DND-41 (cell line): ENCODE results near the gene ITGB2.

Experiments used
- ATAC-seq: fragments of 200-7000 bp; cut with Tn5 transposase; 3 replicates; pipeline ENCODE4 v1.9.1; 2021; ENCODE audit warnings: low read depth; ENCODE audit not compliant: insufficient read depth
- DNase-seq: peaks from one replicate; pipeline ENCODE4 v3.0.0-alpha.2; 2020
- H2AFZ ChIP-seq: 2 replicates; pipeline ENCODE4 v1.6.0; 2012; ENCODE audit warnings: low read depth, low read length
- H3K27ac ChIP-seq: 2 replicates; pipeline ENCODE4 v1.5.1; 2012; ENCODE audit warnings: low read length, inconsistent platforms
- H3K27me3 ChIP-seq: fragments of 200-600 bp; sonication (generic); 2 replicates; pipeline ENCODE4 v1.6.0; 2012; ENCODE audit warnings: low read length, mild to moderate bottlenecking, inconsistent platforms; ENCODE audit not compliant: insufficient read depth, poor library complexity
- H3K36me3 ChIP-seq: 2 replicates; pipeline ENCODE4 v1.5.1; 2012; ENCODE audit warnings: low read length, inconsistent platforms; ENCODE audit not compliant: insufficient read depth
- H3K4me1 ChIP-seq: 2 replicates; pipeline ENCODE4 v1.5.1; 2012; ENCODE audit warnings: mild to moderate bottlenecking, low read length; ENCODE audit not compliant: insufficient read depth
- H3K4me2 ChIP-seq: 2 replicates; pipeline ENCODE4 v1.6.0; 2012; ENCODE audit warnings: mild to moderate bottlenecking, moderate library complexity, low read length, inconsistent platforms; ENCODE audit not compliant: insufficient read depth
- H3K4me3 ChIP-seq, 2 experiments: fragments of 200-600 bp in 1 of 2; shearing (Covaris generic) in 1 of 2; 2 replicates each; pipeline ENCODE4 v1.5.1; 2012 to 2016; ENCODE audit warnings: inconsistent platforms in 2 of 2, low read length in 2 of 2, mild to moderate bottlenecking in 2 of 2, low read depth in 1 of 2, moderate library complexity in 1 of 2
- H3K79me2 ChIP-seq: 2 replicates; pipeline ENCODE4 v1.6.0; 2012; ENCODE audit warnings: low read length, inconsistent platforms; ENCODE audit not compliant: insufficient read depth
- H3K9ac ChIP-seq: 2 replicates; pipeline ENCODE4 v1.6.0; 2012; ENCODE audit warnings: low read depth, mild to moderate bottlenecking, inconsistent platforms, low read length, moderate library complexity
- H3K9me3 ChIP-seq: 2 replicates; pipeline ENCODE4 v1.5.1; 2012; ENCODE audit warnings: low read length, moderate library complexity, mild to moderate bottlenecking, inconsistent platforms; ENCODE audit not compliant: insufficient read depth, severe bottlenecking
- H4K20me1 ChIP-seq: 2 replicates; pipeline ENCODE4 v1.6.0; 2012; ENCODE audit warnings: low read length; ENCODE audit not compliant: insufficient read depth
- EZH2 ChIP-seq: IDR thresholded peaks from 3 replicates; pipeline ENCODE4 v1.6.1; 2012; ENCODE audit warnings: borderline replicate concordance, low read depth, mild to moderate bottlenecking, moderate library complexity, low read length, inconsistent platforms; ENCODE audit not compliant: severe bottlenecking
- TF ChIP-seq, protein P1 (sequence below): IDR thresholded peaks from 2 replicates; pipeline ENCODE4 v1.5.1; 2012; ENCODE audit warnings: borderline replicate concordance, low read length, moderate library complexity, mild to moderate bottlenecking; ENCODE audit not compliant: poor library complexity, severe bottlenecking; ENCODE audit errors: extremely low read depth

Gene ITGB2

GRCh38 chr21:44935533-44935927 is 14.8 kb upstream of the ITGB2 start:
- Histone ChIP-seq H3K79me2 (peaks cover 17% of the 10 kb centered on the region), H3K4me3 (no peak overlapping the region), H2AFZ (no peak overlapping the region), H3K4me2 (no peak overlapping the region), H3K27me3 (peaks cover 7% of the 10 kb centered on the region), H3K4me1 (peaks cover 41% of the 10 kb centered on the region), H3K36me3 (no peaks in the 10 kb centered on the region), H4K20me1 (peaks cover 9% of the 10 kb centered on the region; the same call in 1 of the 2 replicates), H3K9me3 (no peaks in the 10 kb centered on the region), H3K27ac (no peak overlapping the region), H3K9ac (no peak overlapping the region)
- ATAC-seq (no peak), DNase-seq (no peak)
- TF ChIP-seq, protein P1, sequence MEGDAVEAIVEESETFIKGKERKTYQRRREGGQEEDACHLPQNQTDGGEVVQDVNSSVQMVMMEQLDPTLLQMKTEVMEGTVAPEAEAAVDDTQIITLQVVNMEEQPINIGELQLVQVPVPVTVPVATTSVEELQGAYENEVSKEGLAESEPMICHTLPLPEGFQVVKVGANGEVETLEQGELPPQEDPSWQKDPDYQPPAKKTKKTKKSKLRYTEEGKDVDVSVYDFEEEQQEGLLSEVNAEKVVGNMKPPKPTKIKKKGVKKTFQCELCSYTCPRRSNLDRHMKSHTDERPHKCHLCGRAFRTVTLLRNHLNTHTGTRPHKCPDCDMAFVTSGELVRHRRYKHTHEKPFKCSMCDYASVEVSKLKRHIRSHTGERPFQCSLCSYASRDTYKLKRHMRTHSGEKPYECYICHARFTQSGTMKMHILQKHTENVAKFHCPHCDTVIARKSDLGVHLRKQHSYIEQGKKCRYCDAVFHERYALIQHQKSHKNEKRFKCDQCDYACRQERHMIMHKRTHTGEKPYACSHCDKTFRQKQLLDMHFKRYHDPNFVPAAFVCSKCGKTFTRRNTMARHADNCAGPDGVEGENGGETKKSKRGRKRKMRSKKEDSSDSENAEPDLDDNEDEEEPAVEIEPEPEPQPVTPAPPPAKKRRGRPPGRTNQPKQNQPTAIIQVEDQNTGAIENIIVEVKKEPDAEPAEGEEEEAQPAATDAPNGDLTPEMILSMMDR: no peak
- no peak for TF ChIP-seq EZH2

DNA sequence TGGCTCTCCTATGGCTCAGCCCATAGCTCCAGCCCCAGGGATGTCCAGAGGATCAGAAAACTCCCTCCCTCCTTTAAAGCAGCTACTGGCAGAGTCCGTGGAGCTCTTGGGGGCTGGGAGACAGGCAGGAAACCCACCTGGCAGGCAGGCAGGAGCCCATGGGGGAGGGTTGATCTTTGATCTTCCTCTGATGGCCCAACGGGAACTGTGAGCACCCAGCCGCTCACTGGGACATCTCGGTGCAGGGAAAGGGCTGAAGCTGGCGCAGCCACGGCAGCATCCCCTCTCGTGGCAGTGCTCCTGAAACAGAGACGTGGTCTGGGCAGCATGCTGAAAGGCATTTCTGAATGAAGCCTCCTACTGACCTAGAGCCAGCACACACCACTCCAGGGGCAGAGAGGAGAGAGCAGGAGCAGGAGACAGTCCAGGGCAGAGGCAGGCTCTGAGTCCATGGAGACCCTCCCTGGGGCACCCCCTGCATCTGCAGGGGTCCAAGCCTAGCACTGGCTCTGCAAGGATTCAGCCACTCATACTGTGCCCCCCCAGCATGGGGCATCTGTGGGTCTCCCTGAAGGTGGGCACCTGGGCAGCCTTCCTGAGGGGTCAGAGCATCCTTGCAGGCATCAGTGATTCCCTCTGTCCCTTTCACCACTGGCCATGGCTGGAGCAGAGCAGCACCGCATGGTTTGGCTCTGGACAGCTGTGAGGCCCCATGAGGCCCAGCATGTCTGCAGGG is 14.3 kb upstream of the ITGB2 start:
- H4K20me1 ChIP-seq: peaks cover 9% of the 10 kb centered on the region; the same call in 1 of the 2 replicates
- H2AFZ ChIP-seq: no peak overlapping the region
- DNase-seq: no peak
- peaks cover 12% of the 10 kb centered on the region for H3K79me2 ChIP-seq
- no peaks in the 10 kb centered on the region for H3K36me3 ChIP-seq
- no peak overlapping the region for H3K27ac ChIP-seq
- peaks cover 46% of the 10 kb centered on the region for H3K4me1 ChIP-seq
- H3K9ac ChIP-seq: no peak overlapping the region
- no peaks in the 10 kb centered on the region for H3K9me3 ChIP-seq
- TF ChIP-seq, protein P1: no peak
- TF ChIP-seq EZH2: no peak
- H3K27me3 ChIP-seq: peaks cover 7% of the 10 kb centered on the region
- ATAC-seq: no peak
- no peak overlapping the region for H3K4me3 ChIP-seq
- no peak overlapping the region for H3K4me2 ChIP-seq

GRCh38 chr21:44934276-44934675 is 13.6 kb upstream of the ITGB2 start:
- H3K9ac ChIP-seq: no peak overlapping the region
- H2AFZ ChIP-seq: no peak overlapping the region
- H3K36me3 ChIP-seq: no peaks in the 10 kb centered on the region
- H3K4me1 ChIP-seq: peaks cover 50% of the 10 kb centered on the region
- peaks cover 7% of the 10 kb centered on the region for H3K27me3 ChIP-seq
- peaks cover 9% of the 10 kb centered on the region; the same call in 1 of the 2 replicates for H4K20me1 ChIP-seq
- TF ChIP-seq, protein P1: no peak
- TF ChIP-seq EZH2: no peak
- H3K4me3 ChIP-seq: no peak overlapping the region
- DNase-seq (no peak), ATAC-seq (no peak)
- no peak overlapping the region for H3K27ac ChIP-seq
- H3K9me3 ChIP-seq: no peaks in the 10 kb centered on the region
- H3K4me2 ChIP-seq: no peak overlapping the region
- H3K79me2 ChIP-seq: peaks cover 7% of the 10 kb centered on the region
